OCI-LY1 (cell line): ENCODE data around the gene UIMC1.

Experiments used
- H2AFZ ChIP-seq: fragments of 200-600 bp; sonication (generic), shearing (Covaris generic); 2 replicates; pipeline ENCODE4 v1.6.0; 2014; ENCODE audit warnings: antibody characterized with exemption, mild to moderate bottlenecking, low read length
- H3F3A ChIP-seq: fragments of 200-600 bp; sonication (generic), shearing (Covaris generic); 2 replicates; pipeline ENCODE4 v1.6.0; 2014; ENCODE audit warnings: mild to moderate bottlenecking, antibody characterized with exemption, low read length, moderate library complexity; ENCODE audit not compliant: insufficient read depth
- H3K27ac ChIP-seq: fragments of 200-600 bp; sonication (generic); 2 replicates; pipeline ENCODE4 v1.5.1; 2014; ENCODE audit warnings: low read length, mixed run types, mild to moderate bottlenecking, low read depth; ENCODE audit not compliant: poor library complexity, severe bottlenecking
- H3K27me3 ChIP-seq: fragments of 200-600 bp; sonication (generic); 2 replicates; pipeline ENCODE4 v1.6.0; 2014; ENCODE audit warnings: antibody characterized with exemption, mild to moderate bottlenecking, low read length, moderate library complexity; ENCODE audit not compliant: insufficient read depth
- H3K36me3 ChIP-seq: fragments of 200-600 bp; sonication (generic); 2 replicates; pipeline ENCODE4 v1.6.1; 2014; ENCODE audit warnings: mild to moderate bottlenecking, antibody characterized with exemption, low read length, moderate library complexity, mixed read lengths; ENCODE audit not compliant: insufficient read depth
- H3K4me1 ChIP-seq: fragments of 200-600 bp; sonication (generic); 2 replicates; pipeline ENCODE4 v1.5.1; 2014; ENCODE audit warnings: mild to moderate bottlenecking, low read length, moderate library complexity; ENCODE audit not compliant: insufficient read depth, severe bottlenecking
- H3K4me2 ChIP-seq: fragments of 200-600 bp; sonication (generic), shearing (Covaris generic); 2 replicates; pipeline ENCODE4 v1.6.1; 2014; ENCODE audit warnings: low read length
- H3K4me3 ChIP-seq: fragments of 200-600 bp; sonication (generic); 2 replicates; pipeline ENCODE4 v1.5.1; 2014; ENCODE audit warnings: low read length, low read depth, mild to moderate bottlenecking, mixed read lengths; ENCODE audit not compliant: poor library complexity, severe bottlenecking
- H3K79me2 ChIP-seq: fragments of 200-600 bp; shearing (Covaris generic); 2 replicates; pipeline ENCODE4 v1.6.1; 2016; ENCODE audit warnings: mixed run types, low read length, mixed read lengths; ENCODE audit not compliant: insufficient read depth
- H3K9ac ChIP-seq: fragments of 200-600 bp; sonication (generic), shearing (Covaris generic); 2 replicates; pipeline ENCODE4 v1.6.1; 2014; ENCODE audit warnings: mild to moderate bottlenecking, low read length, mixed read lengths
- H3K9me2 ChIP-seq: fragments of 200-600 bp; sonication (generic), shearing (Covaris generic); 2 replicates; pipeline ENCODE4 v1.6.1; 2014; ENCODE audit warnings: low read depth, mild to moderate bottlenecking, low read length, mixed read lengths
- H3K9me3 ChIP-seq: fragments of 200-600 bp; shearing (Covaris generic); 2 replicates; pipeline ENCODE4 v1.6.1; 2014; ENCODE audit warnings: low read length, mixed read lengths
- H4K20me1 ChIP-seq: fragments of 200-600 bp; sonication (generic), shearing (Covaris generic); 2 replicates; pipeline ENCODE4 v1.6.0; 2016; ENCODE audit warnings: mild to moderate bottlenecking, low read length; ENCODE audit not compliant: insufficient read depth
- CTCF ChIP-seq: fragments of 200-600 bp; sonication (generic), shearing (Covaris generic); IDR thresholded peaks from 2 replicates; pipeline ENCODE4 v1.5.1; 2017; ENCODE audit warnings: mild to moderate bottlenecking, antibody characterized with exemption, low read length, moderate library complexity, mixed read lengths
- EZH2 ChIP-seq: fragments of 200-600 bp; sonication (generic), shearing (Covaris generic); IDR thresholded peaks from 2 replicates; pipeline ENCODE4 v1.8.0; 2017; ENCODE audit warnings: borderline replicate concordance, mixed run types, mild to moderate bottlenecking, antibody characterized with exemption, low read length, moderate library complexity, mixed read lengths

Gene UIMC1

GRCh38 chr5:176959051-176959450, 47.5 kb downstream of the UIMC1 start:
- no peak overlapping the region for H3K27ac ChIP-seq
- H4K20me1 ChIP-seq: no peaks in the 10 kb centered on the region
- no peak overlapping the region for H3K4me3 ChIP-seq
- no peaks in the 10 kb centered on the region for H3K79me2 ChIP-seq
- H3F3A ChIP-seq: no peaks in the 10 kb centered on the region
- H3K4me1 ChIP-seq: no peaks in the 10 kb centered on the region
- H3K27me3 ChIP-seq: no peaks in the 10 kb centered on the region
- H2AFZ ChIP-seq: no peak overlapping the region
- H3K9me3 ChIP-seq: no peaks in the 10 kb centered on the region
- H3K36me3 ChIP-seq: peaks cover 54% of the 10 kb centered on the region; the same call in 1 of the 2 replicates
- H3K4me2 ChIP-seq: no peak overlapping the region
- H3K9me2 ChIP-seq: no peaks in the 10 kb centered on the region
- TF ChIP-seq EZH2 (no peak), CTCF (peak; percentile 56)
- no peak overlapping the region for H3K9ac ChIP-seq

GRCh38 chr5:176956756-176957155, 49.8 kb downstream of the UIMC1 start:
- Histone ChIP-seq H3K27me3 (no peaks in the 10 kb centered on the region), H3F3A (no peaks in the 10 kb centered on the region), H3K4me3 (no peak overlapping the region), H3K4me1 (no peaks in the 10 kb centered on the region), H3K4me2 (no peak overlapping the region), H3K9ac (no peak overlapping the region), H3K79me2 (no peaks in the 10 kb centered on the region), H3K27ac (no peak overlapping the region), H4K20me1 (no peaks in the 10 kb centered on the region), H3K9me3 (no peaks in the 10 kb centered on the region), H3K36me3 (peaks cover 62% of the 10 kb centered on the region), H2AFZ (no peak overlapping the region), H3K9me2 (no peaks in the 10 kb centered on the region)
- TF ChIP-seq EZH2 (no peak), CTCF (no peak)

GRCh38 chr5:176955895-176956294, 50.7 kb downstream of the UIMC1 start:
- no peaks in the 10 kb centered on the region for H3K4me1 ChIP-seq
- no peak overlapping the region for H3K27ac ChIP-seq
- no peak overlapping the region for H3K9ac ChIP-seq
- H3K79me2 ChIP-seq: no peaks in the 10 kb centered on the region
- H4K20me1 ChIP-seq: no peaks in the 10 kb centered on the region
- no peak overlapping the region for H3K4me2 ChIP-seq
- no peaks in the 10 kb centered on the region for H3F3A ChIP-seq
- H2AFZ ChIP-seq: no peak overlapping the region
- no peak overlapping the region for H3K4me3 ChIP-seq
- no peaks in the 10 kb centered on the region for H3K27me3 ChIP-seq
- no peaks in the 10 kb centered on the region for H3K9me2 ChIP-seq
- TF ChIP-seq CTCF (no peak), EZH2 (no peak)
- no peaks in the 10 kb centered on the region for H3K9me3 ChIP-seq
- H3K36me3 ChIP-seq: peaks cover 71% of the 10 kb centered on the region
